SK-N-SH treated with all-trans-retinoic acid at 6 μM for 48 hours (cell line): ENCODE data around the gene PFKFB4.
A peak's percentile ranks its signal among the peaks of the same experiment; 100 is the strongest.

Experiments used
- ATAC-seq: fragments of 200-7000 bp; cut with Tn5 transposase; 3 replicates; pipeline ENCODE4 v1.9.1; 2020; ENCODE audit warnings: mild to moderate bottlenecking, moderate library complexity
- ARNTL ChIP-seq: fragments of 450-650 bp; formaldehyde crosslinking; IDR thresholded peaks from 2 replicates; pipeline ENCODE4 v1.5.0; 2020; ENCODE audit warnings: low read depth, mild to moderate bottlenecking, moderate library complexity, borderline replicate concordance
- BACH2 ChIP-seq: fragments of 250-450 bp; sonication (Bioruptor Pico); IDR thresholded peaks from 2 replicates; pipeline ENCODE4 v1.9.0; 2021; ENCODE audit warnings: mild to moderate bottlenecking, borderline replicate concordance
- ESRRG ChIP-seq: fragments of 250-450 bp; sonication (Bioruptor Pico); IDR thresholded peaks from 2 replicates; pipeline ENCODE4 v1.6.1; 2021; ENCODE audit warnings: mild to moderate bottlenecking
- GLIS3 ChIP-seq: fragments of 250-450 bp; sonication (Bioruptor Pico); IDR thresholded peaks from 2 replicates; pipeline ENCODE4 v1.5.0; 2020; ENCODE audit warnings: mild to moderate bottlenecking, moderate library complexity
- ISL1 ChIP-seq: fragments of 250-450 bp; sonication (Bioruptor Pico); IDR thresholded peaks from 2 replicates; pipeline ENCODE4 v2.1.2; 2022; ENCODE audit warnings: mild to moderate bottlenecking, moderate library complexity
- OSR1 ChIP-seq: fragments of 250-450 bp; sonication (Bioruptor Pico); IDR thresholded peaks from 2 replicates; pipeline ENCODE4 v1.8.0; 2022; ENCODE audit warnings: moderate library complexity, mild to moderate bottlenecking, inconsistent platforms
- PPARA ChIP-seq: fragments of 250-450 bp; sonication (Bioruptor Pico); IDR thresholded peaks from 2 replicates; pipeline ENCODE4 v1.5.0; 2020; ENCODE audit warnings: mild to moderate bottlenecking, borderline replicate concordance
- RARB ChIP-seq: fragments of 250-450 bp; sonication (Bioruptor Pico); IDR thresholded peaks from 2 replicates; pipeline ENCODE4 v1.8.0; 2021; ENCODE audit warnings: mild to moderate bottlenecking, moderate library complexity
- SNAI2 ChIP-seq: fragments of 250-450 bp; sonication (Bioruptor Pico); IDR thresholded peaks from 2 replicates; pipeline ENCODE4 v1.5.0; 2020; ENCODE audit warnings: mild to moderate bottlenecking, moderate library complexity
- TCF4 ChIP-seq: fragments of 250-450 bp; sonication (Bioruptor Pico); IDR thresholded peaks from 2 replicates; pipeline ENCODE4 v1.8.0; 2021; ENCODE audit warnings: mild to moderate bottlenecking, moderate library complexity, borderline replicate concordance
- ZC3H10 ChIP-seq: fragments of 250-450 bp; sonication (Bioruptor Pico); IDR thresholded peaks from 2 replicates; pipeline ENCODE4 v1.5.1; 2021; ENCODE audit warnings: mild to moderate bottlenecking, moderate library complexity
- ZFP3 ChIP-seq: fragments of 250-450 bp; sonication (Bioruptor Pico); IDR thresholded peaks from 2 replicates; pipeline ENCODE4 v1.5.0; 2020; ENCODE audit warnings: mild to moderate bottlenecking, moderate library complexity
- ZFP30 ChIP-seq: fragments of 450-650 bp; formaldehyde crosslinking; IDR thresholded peaks from 2 replicates; pipeline ENCODE4 v1.5.0; 2022; ENCODE audit warnings: mild to moderate bottlenecking, moderate library complexity
- ZNF565 ChIP-seq: fragments of 450-650 bp; formaldehyde crosslinking; conservative IDR thresholded peaks from 2 replicates; pipeline ENCODE4 v1.5.0; 2020; ENCODE audit warnings: low read depth, mild to moderate bottlenecking, moderate library complexity
- ZNF70 ChIP-seq: fragments of 450-650 bp; formaldehyde crosslinking; IDR thresholded peaks from 2 replicates; pipeline ENCODE4 v1.5.0; 2020; ENCODE audit warnings: mild to moderate bottlenecking, moderate library complexity
- ZNF8 ChIP-seq: fragments of 450-650 bp; formaldehyde crosslinking; IDR thresholded peaks from 2 replicates; pipeline ENCODE4 v1.5.0; 2020; ENCODE audit warnings: mild to moderate bottlenecking, moderate library complexity
- TF ChIP-seq, protein P1 (sequence below): fragments of 250-450 bp; sonication (Bioruptor Pico); IDR thresholded peaks from 2 replicates; pipeline ENCODE4 v1.8.0; 2020; ENCODE audit warnings: mild to moderate bottlenecking, moderate library complexity, borderline replicate concordance
- TF ChIP-seq, protein P2 (sequence below): fragments of 250-450 bp; sonication (Bioruptor Pico); IDR thresholded peaks from 2 replicates; pipeline ENCODE4 v1.5.1; 2020; ENCODE audit warnings: low read depth, mild to moderate bottlenecking, moderate library complexity
- TF ChIP-seq, protein P3 (sequence below): fragments of 250-450 bp; sonication (Bioruptor Pico); IDR thresholded peaks from 2 replicates; pipeline ENCODE4 v1.5.0; 2020; ENCODE audit warnings: mild to moderate bottlenecking, moderate library complexity
- TF ChIP-seq, protein P4 (sequence below): fragments of 250-450 bp; sonication (Bioruptor Pico); IDR thresholded peaks from 2 replicates; pipeline ENCODE4 v1.5.1; 2021; ENCODE audit warnings: mild to moderate bottlenecking, moderate library complexity

Gene PFKFB4

DNA sequence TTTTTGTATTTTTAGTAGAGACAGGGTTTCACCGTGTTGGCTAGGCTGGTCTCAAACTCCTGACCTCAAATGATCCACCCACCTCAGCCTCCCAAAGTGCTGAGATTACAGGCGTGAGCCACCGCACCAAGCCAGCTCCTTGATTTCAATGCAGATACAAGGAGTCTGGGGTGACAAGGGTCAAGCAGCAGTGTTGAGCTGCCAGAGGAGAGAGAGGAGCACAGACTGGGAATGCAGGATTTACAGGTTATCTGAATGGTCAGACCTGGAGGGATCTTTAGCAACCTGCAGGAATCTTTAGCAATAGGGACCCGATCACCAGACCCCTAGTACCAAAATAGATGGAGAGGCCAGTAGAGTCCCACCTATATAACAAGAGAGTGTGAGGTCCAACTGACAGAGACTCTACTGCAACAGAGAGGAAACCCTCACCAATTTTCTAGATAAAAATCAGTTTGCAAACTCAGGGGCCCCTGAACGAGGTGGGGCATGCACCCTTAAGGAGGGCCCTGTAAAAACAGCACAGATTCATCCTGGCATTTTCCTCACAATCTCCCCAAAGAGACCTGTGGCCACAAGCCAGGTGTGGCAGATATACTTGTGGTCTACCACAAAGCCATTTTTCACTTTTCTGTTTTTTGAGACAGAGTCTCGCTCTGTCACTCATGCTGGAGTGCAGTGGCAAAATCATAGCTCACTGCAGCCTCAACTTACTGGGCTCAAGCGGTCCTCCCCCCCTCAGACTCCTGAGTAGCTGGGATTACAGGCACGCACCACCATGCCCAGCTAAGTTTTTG, 42.0 kb downstream of the PFKFB4 start (continued):
- TF ChIP-seq RARB (no peak), TCF4 (CRISPR knock-in tag) (no peak)
- TF ChIP-seq, protein P1, sequence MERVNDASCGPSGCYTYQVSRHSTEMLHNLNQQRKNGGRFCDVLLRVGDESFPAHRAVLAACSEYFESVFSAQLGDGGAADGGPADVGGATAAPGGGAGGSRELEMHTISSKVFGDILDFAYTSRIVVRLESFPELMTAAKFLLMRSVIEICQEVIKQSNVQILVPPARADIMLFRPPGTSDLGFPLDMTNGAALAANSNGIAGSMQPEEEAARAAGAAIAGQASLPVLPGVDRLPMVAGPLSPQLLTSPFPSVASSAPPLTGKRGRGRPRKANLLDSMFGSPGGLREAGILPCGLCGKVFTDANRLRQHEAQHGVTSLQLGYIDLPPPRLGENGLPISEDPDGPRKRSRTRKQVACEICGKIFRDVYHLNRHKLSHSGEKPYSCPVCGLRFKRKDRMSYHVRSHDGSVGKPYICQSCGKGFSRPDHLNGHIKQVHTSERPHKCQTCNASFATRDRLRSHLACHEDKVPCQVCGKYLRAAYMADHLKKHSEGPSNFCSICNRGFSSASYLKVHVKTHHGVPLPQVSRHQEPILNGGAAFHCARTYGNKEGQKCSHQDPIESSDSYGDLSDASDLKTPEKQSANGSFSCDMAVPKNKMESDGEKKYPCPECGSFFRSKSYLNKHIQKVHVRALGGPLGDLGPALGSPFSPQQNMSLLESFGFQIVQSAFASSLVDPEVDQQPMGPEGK = no peak

DNA sequence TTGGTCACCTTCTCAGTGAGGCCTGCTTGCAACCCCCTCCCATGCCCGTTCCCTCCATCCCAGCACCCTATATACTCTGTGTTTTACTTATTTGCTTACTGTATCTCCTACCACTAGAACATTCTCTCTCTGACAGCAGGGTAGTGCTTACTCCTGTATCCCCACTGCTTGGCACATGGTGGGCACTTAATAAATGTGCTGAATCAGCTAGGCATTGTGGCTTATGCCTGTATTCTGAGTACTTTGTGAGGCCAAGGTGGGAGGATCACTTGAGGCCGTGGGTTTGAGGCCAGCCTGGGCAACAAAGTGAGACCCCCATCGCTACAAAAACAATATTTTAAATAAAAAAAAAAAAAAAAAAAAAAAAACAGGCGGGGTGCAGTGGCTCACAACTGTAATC, 45.1 kb downstream of the PFKFB4 start:
- TF ChIP-seq PPARA = no peak
- TF ChIP-seq SNAI2 (CRISPR knock-in tag) = no peak
- no peak for TF ChIP-seq GLIS3 (CRISPR knock-in tag)
- ATAC-seq = no peak

DNA sequence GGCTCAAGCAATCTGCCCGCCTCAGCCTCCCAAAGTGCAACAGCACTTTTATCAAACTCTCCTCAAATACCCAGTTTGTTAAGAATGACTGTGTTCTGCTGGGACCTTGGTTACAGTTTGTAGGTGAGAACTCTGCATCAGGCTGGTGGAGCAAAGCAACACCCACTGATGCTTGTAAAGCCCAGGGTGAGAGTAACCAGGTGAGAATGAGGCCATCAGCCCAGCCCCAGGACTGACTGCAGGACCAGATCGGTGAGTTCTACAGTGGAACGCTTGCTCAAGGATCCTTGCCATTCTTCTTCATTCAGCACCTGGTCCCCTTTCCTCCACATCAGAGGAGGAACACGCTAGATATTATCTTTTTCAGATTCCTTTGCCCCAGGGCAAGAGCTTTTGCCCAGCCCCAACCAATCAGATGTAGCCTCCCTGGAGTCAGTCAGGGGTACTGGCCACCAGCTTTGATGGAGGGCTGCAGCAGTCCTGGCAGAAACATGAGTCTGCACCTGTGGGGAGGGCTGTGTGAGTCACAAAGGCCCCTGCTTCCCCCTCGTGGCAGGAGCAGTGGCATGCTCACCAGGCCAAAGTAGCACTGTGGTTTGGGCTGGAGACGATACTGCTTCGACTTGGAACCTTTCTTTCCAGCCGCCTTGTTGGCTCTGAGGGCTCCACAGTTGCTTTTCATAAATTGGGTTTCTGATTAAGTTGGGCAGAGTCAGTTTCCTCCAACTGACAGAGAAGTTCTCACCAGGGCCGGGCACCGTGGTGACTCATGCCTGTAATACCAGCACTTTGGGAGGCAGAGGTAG, 49.1 kb downstream of the PFKFB4 start:
- TF ChIP-seq ZFP30 (CRISPR knock-in tag) (no peak), OSR1 (CRISPR knock-in tag) (no peak), ZNF70 (CRISPR knock-in tag) (no peak), ZNF565 (no peak), PPARA (no peak), ISL1 (CRISPR knock-in tag) (no peak), ZFP3 (CRISPR knock-in tag) (no peak), ESRRG (CRISPR knock-in tag) (no peak), ZC3H10 (CRISPR knock-in tag) (no peak), ZNF8 (CRISPR knock-in tag) (no peak), SNAI2 (CRISPR knock-in tag) (no peak), RARB (no peak), GLIS3 (CRISPR knock-in tag) (no peak), TCF4 (CRISPR knock-in tag) (no peak), BACH2 (no peak), ARNTL (no peak)
- TF ChIP-seq, protein P1 = no peak; the same call in 1 of the 2 replicates
- TF ChIP-seq, protein P2, sequence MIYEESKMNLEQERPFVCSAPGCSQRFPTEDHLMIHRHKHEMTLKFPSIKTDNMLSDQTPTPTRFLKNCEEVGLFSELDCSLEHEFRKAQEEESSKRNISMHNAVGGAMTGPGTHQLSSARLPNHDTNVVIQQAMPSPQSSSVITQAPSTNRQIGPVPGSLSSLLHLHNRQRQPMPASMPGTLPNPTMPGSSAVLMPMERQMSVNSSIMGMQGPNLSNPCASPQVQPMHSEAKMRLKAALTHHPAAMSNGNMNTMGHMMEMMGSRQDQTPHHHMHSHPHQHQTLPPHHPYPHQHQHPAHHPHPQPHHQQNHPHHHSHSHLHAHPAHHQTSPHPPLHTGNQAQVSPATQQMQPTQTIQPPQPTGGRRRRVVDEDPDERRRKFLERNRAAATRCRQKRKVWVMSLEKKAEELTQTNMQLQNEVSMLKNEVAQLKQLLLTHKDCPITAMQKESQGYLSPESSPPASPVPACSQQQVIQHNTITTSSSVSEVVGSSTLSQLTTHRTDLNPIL (CRISPR knock-in tag) = no peak
- TF ChIP-seq, protein P3, sequence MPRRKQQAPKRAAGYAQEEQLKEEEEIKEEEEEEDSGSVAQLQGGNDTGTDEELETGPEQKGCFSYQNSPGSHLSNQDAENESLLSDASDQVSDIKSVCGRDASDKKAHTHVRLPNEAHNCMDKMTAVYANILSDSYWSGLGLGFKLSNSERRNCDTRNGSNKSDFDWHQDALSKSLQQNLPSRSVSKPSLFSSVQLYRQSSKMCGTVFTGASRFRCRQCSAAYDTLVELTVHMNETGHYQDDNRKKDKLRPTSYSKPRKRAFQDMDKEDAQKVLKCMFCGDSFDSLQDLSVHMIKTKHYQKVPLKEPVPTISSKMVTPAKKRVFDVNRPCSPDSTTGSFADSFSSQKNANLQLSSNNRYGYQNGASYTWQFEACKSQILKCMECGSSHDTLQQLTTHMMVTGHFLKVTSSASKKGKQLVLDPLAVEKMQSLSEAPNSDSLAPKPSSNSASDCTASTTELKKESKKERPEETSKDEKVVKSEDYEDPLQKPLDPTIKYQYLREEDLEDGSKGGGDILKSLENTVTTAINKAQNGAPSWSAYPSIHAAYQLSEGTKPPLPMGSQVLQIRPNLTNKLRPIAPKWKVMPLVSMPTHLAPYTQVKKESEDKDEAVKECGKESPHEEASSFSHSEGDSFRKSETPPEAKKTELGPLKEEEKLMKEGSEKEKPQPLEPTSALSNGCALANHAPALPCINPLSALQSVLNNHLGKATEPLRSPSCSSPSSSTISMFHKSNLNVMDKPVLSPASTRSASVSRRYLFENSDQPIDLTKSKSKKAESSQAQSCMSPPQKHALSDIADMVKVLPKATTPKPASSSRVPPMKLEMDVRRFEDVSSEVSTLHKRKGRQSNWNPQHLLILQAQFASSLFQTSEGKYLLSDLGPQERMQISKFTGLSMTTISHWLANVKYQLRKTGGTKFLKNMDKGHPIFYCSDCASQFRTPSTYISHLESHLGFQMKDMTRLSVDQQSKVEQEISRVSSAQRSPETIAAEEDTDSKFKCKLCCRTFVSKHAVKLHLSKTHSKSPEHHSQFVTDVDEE (CRISPR knock-in tag) = no peak
- TF ChIP-seq, protein P4, sequence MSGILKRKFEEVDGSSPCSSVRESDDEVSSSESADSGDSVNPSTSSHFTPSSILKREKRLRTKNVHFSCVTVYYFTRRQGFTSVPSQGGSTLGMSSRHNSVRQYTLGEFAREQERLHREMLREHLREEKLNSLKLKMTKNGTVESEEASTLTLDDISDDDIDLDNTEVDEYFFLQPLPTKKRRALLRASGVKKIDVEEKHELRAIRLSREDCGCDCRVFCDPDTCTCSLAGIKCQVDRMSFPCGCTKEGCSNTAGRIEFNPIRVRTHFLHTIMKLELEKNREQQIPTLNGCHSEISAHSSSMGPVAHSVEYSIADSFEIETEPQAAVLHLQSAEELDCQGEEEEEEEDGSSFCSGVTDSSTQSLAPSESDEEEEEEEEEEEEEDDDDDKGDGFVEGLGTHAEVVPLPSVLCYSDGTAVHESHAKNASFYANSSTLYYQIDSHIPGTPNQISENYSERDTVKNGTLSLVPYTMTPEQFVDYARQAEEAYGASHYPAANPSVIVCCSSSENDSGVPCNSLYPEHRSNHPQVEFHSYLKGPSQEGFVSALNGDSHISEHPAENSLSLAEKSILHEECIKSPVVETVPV = no peak
- ATAC-seq = peak; percentile 83
